Muscle of arm (tissue), 12 donors: ENCODE results near the gene ITPRID2. TPM values are rescaled to one million over a fixed set of nuclear protein-coding genes. Genes with fewer than 3 reads are reported as not detected.

Source experiments
- DNase-seq: peaks from one replicate; pipeline ENCODE4 v3.0.0-alpha.2; 2013
- polyA plus RNA-seq, 12 donors: library from polyadenylated mRNA; unstranded; fragments of 120-200 nt; gene quantifications; one replicate each; pipeline ENCODE4 v1.2.1, GENCODE V29; 2013; ENCODE audit not compliant: insufficient read length in 12 of 12

ITPRID2 gene
- polyA plus RNA-seq, 12 donors = 42.3 to 106 (median 68.0) TPM; not detected in 1

- no peak for DNase-seq
Measured at GRCh38 chr2:181877181-181877664, 14.3 kb upstream of the ITPRID2 start.

GRCh38 chr2:181878448-181878847 is 13.1 kb upstream of the ITPRID2 start:
- DNase-seq = no peak

GRCh38 chr2:181879295-181879694 is 12.2 kb upstream of the ITPRID2 start:
- no peak for DNase-seq

- DNase-seq = no peak
Measured at GRCh38 chr2:181882246-181883020, 9.1 kb upstream of the ITPRID2 start.

GRCh38 chr2:181884601-181885000 is 6.9 kb upstream of the ITPRID2 start:
- DNase-seq = no peak

GRCh38 chr2:181885096-181885495 is 6.4 kb upstream of the ITPRID2 start:
- DNase-seq = no peak

GRCh38 chr2:181886192-181886591 is 5.3 kb upstream of the ITPRID2 start:
- DNase-seq = no peak

- no peak for DNase-seq
Measured at GRCh38 chr2:181887045-181887444, 4.5 kb upstream of the ITPRID2 start.

- DNase-seq = no peak
Measured at GRCh38 chr2:181889776-181890175, 1.8 kb upstream of the ITPRID2 start.

- DNase-seq = no peak
Measured at GRCh38 chr2:181890271-181890670, 1.3 kb upstream of the ITPRID2 start.

GRCh38 chr2:181891966-181892798 is 652 bp downstream of the ITPRID2 start:
- DNase-seq = peak; percentile 76

GRCh38 chr2:181892799-181893435 is 1.4 kb downstream of the ITPRID2 start:
- no peak for DNase-seq

- DNase-seq = no peak
Measured at GRCh38 chr2:181894381-181894780, 2.9 kb downstream of the ITPRID2 start.

- no peak for DNase-seq
Measured at GRCh38 chr2:181895818-181896217, 4.3 kb downstream of the ITPRID2 start.

- DNase-seq = no peak
Measured at GRCh38 chr2:181896286-181896685, 4.8 kb downstream of the ITPRID2 start.

GRCh38 chr2:181900007-181900651 is 8.6 kb downstream of the ITPRID2 start:
- DNase-seq = no peak

- no peak for DNase-seq
Measured at GRCh38 chr2:181902625-181903024, 11.1 kb downstream of the ITPRID2 start.

GRCh38 chr2:181904022-181904632 is 12.6 kb downstream of the ITPRID2 start:
- peak; percentile 35 for DNase-seq

GRCh38 chr2:181907057-181907456 is 15.5 kb downstream of the ITPRID2 start:
- DNase-seq = no peak

- no peak for DNase-seq
Measured at GRCh38 chr2:181907635-181908034, 16.1 kb downstream of the ITPRID2 start.
